A549 (cell line): ENCODE measurements around the gene SNCAIP.

ENCODE experiments used
- CEBPB ChIP-seq, 2 experiments: fragments of >200 bp in 1 of 2; sonication (Bioruptor Twin) in 1 of 2; formaldehyde crosslinking in 1 of 2; IDR thresholded peaks; 2 replicates each; pipeline ENCODE4 v1.6.1; 2012 to 2016
- CTCF ChIP-seq: fragments of >200 bp; sonication (Bioruptor Twin); formaldehyde crosslinking; IDR thresholded peaks from 3 replicates; pipeline ENCODE4 v1.5.1; 2016
- EHMT2 ChIP-seq: fragments of 200-600 bp; sonication (generic); IDR thresholded peaks from 2 replicates; pipeline ENCODE4 v1.6.1; 2016; ENCODE audit warnings: antibody characterized with exemption, low read depth, mild to moderate bottlenecking, moderate library complexity
- EP300 ChIP-seq, 2 experiments: fragments of >200 bp; sonication (Bioruptor Twin); formaldehyde crosslinking; IDR thresholded peaks; 2 replicates in 1 of 2; 3 replicates in 1 of 2; pipeline ENCODE4 v1.6.1; 2016 to 2017
- MAFK ChIP-seq: fragments of 450-650 bp; IDR thresholded peaks from 2 replicates; pipeline ENCODE4 v1.6.1; 2014; ENCODE audit not compliant: partially characterized antibody
- POLR2A ChIP-seq: IDR thresholded peaks from 2 replicates; pipeline ENCODE4 v1.6.1; 2012; ENCODE audit warnings: mild to moderate bottlenecking, low read length
- RCOR1 ChIP-seq: fragments of 150-350 bp; IDR thresholded peaks from 2 replicates; pipeline ENCODE4 v1.6.1; 2014; ENCODE audit warnings: antibody characterized with exemption, low read length, low read depth
- REST ChIP-seq: fragments of 200-600 bp; sonication (generic); IDR thresholded peaks from 2 replicates; pipeline ENCODE4 v1.6.1; 2016; ENCODE audit warnings: antibody characterized with exemption, mild to moderate bottlenecking, moderate library complexity
- RFX5 ChIP-seq: fragments of 450-650 bp; IDR thresholded peaks from 2 replicates; pipeline ENCODE4 v1.7.1; 2014; ENCODE audit warnings: antibody characterized with exemption, mild to moderate bottlenecking, moderate library complexity
- USF2 ChIP-seq: fragments of 450-650 bp; IDR thresholded peaks from 2 replicates; pipeline ENCODE4 v1.6.1; 2014; ENCODE audit warnings: antibody characterized with exemption
- ZC3H11A ChIP-seq: fragments of 450-650 bp; IDR thresholded peaks from 2 replicates; pipeline ENCODE4 v1.6.1; 2014; ENCODE audit warnings: antibody characterized with exemption, mild to moderate bottlenecking
- ZFP36 ChIP-seq: fragments of 450-650 bp; IDR thresholded peaks from 2 replicates; pipeline ENCODE4 v1.6.1; 2014; ENCODE audit warnings: borderline replicate concordance; ENCODE audit not compliant: partially characterized antibody

- TF ChIP-seq ZFP36, result no peak
- no peak for TF ChIP-seq MAFK
- no peak for TF ChIP-seq RFX5
- no peak for TF ChIP-seq EP300 (IDR thresholded peaks at IDR 0.05)
- no peak for TF ChIP-seq CTCF
- TF ChIP-seq POLR2A, result no peak
- no peak for TF ChIP-seq USF2
- TF ChIP-seq EHMT2, result no peak
- no peak for TF ChIP-seq RCOR1
- no peak for TF ChIP-seq REST
- TF ChIP-seq CEBPB (IDR thresholded peaks at IDR 0.05), result no peak
- no peak for TF ChIP-seq ZC3H11A
Observed at GRCh38 chr5:122494109-122494508, 182.1 kb downstream of the SNCAIP start.
